ENCODE data around the gene NHEJ1.
A peak's percentile ranks its signal among the peaks of the same experiment; 100 is the strongest.

Gene NHEJ1

DNA sequence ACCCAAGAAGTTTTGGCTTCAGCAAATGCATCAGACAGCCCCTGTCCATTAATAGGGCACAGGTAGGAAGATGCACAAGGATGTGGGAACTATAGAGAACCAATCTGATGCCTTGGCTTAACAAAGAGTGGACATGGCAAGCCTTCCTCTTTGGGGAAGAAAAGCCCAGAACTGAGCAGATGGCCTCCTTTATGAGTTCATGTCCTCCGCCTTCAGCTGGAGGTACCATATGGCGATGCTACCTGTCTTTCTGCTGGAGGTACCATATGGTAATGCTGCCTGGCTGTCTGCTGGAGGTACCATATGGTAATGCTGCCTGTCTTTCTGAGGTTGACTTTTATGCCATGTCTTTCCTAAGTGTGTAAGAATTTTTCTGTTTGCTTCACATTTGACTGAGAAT lies 23.5 kb upstream of the NHEJ1 start:
- DNase-seq (ENCODE audit: low read depth, low spot score) = no peak
- H3K4me3 ChIP-seq (ENCODE audit: low read length) = no peak overlapping the region

DNA sequence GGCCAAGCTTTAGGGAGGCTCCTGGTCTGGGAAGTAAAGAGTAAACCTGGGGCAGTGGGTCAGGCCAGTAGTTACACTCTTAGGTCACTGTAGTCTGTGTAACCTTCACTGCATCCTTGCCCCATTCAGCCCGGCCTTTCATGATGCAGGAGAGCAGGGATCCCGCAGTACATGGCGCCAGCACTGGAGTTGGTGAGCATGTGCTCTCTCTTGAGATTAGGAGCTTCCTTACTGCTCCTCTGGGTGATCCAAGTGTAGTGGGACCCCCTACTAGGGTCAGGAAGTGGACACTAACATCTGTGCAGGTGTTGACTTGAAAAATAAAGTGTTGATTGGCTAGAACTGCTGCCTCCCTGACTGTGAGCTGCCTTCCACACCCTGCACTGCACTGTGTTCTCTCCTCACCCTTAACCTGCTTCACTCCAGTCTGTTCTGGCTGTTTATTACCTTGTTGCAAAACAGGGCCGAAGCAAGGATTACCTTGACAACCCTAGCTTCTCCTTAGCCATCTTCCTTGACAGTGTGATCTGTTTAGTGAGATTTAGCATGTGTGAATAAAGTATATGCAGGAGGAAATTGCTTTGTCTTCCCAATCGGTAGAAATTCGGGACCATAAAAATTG lies 22.6 kb upstream of the NHEJ1 start:
- no peak overlapping the region for H3K4me3 ChIP-seq (ENCODE audit: low read length)
- no peak for DNase-seq (ENCODE audit: low read depth, low spot score)

DNA sequence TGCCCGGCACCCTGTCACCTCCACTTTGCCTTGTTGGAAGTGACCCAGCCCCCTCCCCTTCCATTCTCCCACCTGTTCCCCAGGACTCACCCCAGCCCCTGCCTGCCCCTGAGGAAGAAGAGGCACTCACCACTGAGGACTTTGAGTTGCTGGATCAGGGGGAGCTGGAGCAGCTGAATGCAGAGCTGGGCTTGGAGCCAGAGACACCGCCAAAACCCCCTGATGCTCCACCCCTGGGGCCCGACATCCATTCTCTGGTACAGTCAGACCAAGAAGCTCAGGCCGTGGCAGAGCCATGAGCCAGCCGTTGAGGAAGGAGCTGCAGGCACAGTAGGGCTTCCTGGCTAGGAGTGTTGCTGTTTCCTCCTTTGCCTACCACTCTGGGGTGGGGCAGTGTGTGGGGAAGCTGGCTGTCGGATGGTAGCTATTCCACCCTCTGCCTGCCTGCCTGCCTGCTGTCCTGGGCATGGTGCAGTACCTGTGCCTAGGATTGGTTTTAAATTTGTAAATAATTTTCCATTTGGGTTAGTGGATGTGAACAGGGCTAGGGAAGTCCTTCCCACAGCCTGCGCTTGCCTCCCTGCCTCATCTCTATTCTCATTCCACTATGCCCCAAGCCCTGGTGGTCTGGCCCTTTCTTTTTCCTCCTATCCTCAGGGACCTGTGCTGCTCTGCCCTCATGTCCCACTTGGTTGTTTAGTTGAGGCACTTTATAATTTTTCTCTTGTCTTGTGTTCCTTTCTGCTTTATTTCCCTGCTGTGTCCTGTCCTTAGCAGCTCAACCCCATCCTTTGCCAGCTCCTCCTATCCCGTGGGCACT lies 21.9 kb upstream of the NHEJ1 start:
- no peak for DNase-seq (ENCODE audit: low read depth, low spot score)

DNA sequence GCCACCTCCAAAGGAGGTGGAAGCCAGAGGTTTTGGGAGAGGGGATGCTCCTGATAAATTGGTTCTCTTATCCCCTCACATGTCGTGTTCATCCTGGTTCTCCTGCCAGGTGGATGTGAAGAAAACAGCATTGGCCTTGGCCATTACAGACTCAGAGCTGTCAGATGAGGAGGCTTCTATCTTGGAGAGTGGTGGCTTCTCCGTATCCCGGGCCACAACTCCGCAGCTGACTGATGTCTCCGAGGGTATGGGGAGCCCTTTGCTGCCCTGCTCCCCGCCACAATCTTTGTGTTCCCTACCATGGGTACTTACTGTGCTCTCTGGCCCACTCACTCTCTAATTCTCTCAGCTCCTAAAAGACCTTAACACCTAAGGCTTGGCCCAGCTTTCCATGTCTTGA lies 20.9 kb upstream of the NHEJ1 start:
- no peak overlapping the region for H3K4me3 ChIP-seq (ENCODE audit: low read length)
- no peak for DNase-seq (ENCODE audit: low read depth, low spot score)

More for the DNA sequence above, 21.9 kb upstream of the NHEJ1 start:
- no peak overlapping the region for H3K4me3 ChIP-seq (ENCODE audit: low read length)

DNA sequence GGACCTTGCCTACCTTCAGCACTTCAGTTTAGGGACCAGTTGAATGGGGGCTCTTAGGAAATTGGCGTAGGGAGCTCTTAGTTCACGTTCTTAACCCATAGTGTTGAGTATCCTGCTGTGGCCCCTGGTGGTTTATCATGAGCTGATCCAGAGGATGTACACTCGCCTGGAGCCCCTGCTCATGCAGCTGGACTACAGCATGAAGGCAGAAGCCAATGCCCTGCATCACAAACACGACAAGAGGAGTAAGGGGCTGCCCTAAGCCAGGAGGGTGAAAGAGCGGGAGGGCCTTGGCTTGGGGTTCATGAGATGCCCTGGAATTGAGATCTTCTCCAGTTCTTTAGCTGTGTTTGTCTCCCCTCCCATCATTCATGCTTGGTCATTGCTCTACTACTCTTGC lies 20.3 kb upstream of the NHEJ1 start:
- no peak for DNase-seq (ENCODE audit: low read depth, low spot score)

DNA sequence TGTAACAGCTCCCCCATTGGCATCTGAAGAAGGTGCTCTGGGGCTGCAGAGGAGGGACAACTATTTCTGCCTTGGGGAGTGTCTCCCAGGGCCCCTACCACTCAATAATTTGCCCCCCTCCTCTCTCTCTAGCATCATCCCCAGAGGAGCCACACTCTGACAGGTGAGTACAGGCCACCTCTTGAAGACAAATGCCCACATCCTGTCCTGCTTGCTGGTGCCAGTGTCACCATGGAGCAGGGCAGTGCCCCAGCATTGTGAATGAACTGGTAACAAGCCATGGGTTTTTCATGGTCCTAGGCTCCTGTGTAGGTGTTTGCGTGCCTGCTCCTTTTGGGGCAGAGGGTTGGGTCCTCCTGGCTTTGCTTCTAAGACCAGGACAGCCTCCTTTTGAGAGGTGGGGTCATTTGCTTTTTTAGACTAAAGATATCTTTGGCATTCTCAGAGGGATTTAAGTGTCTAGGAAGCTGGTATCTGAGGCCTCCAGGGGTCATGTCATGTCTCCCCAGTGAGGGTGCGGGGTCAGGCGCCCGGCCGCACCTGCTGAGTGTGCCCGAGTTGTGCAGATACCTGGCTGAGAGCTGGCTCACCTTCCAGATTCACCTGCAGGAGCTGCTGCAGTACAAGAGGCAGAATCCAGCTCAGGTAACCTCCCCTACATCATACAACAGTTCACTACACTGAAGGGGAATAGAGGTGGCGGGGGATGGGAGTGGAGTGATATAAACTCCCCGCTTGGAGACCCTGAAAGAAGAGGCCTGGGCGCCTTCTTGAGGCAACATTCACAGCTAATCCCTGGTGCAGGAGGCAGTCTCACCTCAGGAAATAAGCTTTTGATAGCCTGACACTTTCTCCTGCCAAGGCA lies 19.2 kb upstream of the NHEJ1 start:
- no peak overlapping the region for H3K4me3 ChIP-seq (ENCODE audit: low read length)
- DNase-seq (ENCODE audit: low read depth, low spot score) = no peak

More for the DNA sequence above, 20.3 kb upstream of the NHEJ1 start:
- H3K4me3 ChIP-seq (ENCODE audit: low read length) = no peak overlapping the region

DNA sequence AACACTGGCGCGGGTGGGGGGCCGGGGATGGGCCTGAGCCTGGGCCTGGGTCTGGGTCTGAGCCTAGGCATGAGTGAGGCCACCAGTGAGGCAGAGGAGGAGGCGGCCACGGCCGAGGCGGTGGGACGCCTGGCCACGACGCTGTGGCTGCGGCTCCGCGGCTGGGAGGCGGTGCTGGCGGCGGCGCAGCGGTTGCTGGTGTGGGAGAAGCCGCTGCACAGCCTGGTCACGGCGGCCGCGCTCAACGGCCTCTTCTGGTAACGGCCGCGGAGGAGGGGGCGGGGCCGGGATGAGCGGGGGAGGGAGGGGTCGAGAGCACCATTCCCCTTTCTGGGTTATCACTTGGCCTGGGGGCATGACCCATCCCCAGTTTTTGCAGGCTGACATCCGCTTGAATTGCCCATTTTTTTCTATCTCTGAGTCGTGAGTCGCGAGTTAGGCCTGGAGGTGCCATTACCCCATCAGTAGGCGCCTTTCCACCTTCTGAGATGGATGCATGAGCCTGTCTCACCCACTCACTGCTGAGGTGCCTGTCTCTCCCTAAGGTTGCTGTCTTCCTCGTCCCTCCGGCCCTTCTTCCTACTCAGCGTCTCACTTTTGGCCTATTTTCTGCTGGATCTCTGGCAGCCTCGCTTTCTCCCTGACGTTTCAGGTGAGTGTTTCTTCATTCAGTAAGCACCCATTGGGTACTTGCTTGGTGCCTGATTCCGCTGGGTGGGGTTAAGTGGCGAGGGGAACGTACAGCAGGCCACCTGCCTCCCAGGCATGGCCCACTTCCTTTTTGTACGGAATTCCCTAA lies 18.0 kb upstream of the NHEJ1 start:
- no peak for DNase-seq (ENCODE audit: low read depth, low spot score)
- peak overlapping the region; percentile 90 for H3K4me3 ChIP-seq (ENCODE audit: low read length)

DNA sequence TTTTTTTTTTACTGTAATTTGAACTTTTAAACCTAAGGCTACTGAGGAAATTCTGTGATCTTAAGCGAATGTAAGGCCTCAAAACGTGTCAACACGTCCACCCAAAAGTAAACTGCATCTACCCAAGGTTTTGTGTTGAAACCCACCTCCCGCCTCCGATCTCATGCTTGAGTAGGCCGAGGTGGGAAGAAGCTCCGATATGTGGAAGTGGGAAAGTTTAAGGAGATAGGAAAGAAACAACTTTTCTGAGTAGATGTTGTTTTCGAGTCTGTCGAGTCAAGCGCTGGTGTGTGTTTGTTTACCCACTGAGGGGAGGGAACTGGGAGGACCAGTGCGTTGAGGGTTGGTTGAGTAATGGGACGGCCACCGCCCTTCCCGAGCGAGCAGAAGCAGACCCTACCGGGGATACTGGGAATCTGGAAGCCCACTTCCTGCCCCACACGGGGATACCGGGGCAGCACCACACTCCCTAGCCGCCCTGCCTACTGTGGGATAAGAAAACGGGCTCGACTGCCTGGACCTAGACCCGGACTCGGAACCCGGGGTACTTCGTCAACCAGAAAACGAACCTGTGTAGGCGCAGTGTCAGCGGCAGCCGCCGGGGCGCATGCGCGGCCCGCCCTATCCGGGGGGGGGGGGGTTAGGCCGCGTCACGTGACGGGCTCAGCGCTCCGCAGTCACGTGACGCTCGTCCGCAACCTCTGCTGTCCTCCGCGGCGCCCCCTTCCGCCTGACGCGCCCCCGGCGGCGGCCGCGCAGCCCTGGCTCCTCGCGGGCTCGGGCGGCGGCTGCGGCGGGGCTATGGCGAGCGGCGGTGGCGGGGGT lies 17.1 kb upstream of the NHEJ1 start, which contains the start of gene RETREG2:
TSS of gene RETREG2 (plus strand) at position 724 of the 825 bp plus-strand sequence. CDS start at position 802, 78 bp downstream.
- H3K4me3 ChIP-seq (ENCODE audit: low read length) = peak within 1 kb of the TSS; percentile 90
- peak; percentile 84 for DNase-seq (ENCODE audit: low read depth, low spot score)

DNA sequence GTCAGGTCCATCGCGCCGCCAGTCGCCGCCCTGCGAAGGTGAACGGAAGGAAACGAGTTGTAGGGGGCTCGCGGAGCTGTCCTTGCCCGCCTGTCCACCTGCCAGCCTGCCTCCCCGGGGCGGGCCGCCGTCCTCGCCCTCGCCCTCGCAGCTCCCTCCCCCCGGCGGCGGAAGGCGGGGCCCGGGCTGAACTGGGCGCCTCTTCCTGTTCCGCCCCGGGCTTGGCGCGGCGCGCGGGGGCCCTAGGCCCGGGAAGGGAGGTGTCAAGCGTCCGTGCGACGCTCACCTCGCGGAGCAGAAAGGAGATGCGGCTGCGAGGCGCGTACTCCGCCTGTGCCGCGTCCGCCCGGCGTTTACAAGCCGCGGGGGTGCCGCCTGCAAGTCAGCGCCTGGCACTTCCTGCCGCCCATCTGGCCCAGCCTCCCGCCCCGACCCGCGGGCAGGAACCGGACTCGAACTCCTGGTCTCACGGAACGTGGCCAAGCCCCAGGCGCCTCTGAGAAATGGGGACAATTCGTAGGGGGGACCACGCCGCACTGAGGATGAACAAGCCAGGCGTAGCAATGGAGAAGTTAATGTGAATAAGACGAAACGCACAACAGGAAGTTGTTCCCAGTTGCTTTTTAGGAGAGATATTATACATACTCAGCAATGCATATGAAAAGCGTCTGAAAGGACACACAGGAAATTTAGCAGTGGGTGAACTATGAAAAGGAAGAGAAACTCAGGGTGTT lies 16.4 kb upstream of the NHEJ1 start, which contains the start of gene CNPPD1:
TSS of gene CNPPD1 (minus strand) at position 108 of the 734 bp plus-strand sequence. CDS start at position 11, 97 bp downstream.
- DNase-seq (ENCODE audit: low read depth, low spot score) = peak; percentile 75
- H3K4me3 ChIP-seq (ENCODE audit: low read length) = peak within 1 kb of the TSS; percentile 90

DNA sequence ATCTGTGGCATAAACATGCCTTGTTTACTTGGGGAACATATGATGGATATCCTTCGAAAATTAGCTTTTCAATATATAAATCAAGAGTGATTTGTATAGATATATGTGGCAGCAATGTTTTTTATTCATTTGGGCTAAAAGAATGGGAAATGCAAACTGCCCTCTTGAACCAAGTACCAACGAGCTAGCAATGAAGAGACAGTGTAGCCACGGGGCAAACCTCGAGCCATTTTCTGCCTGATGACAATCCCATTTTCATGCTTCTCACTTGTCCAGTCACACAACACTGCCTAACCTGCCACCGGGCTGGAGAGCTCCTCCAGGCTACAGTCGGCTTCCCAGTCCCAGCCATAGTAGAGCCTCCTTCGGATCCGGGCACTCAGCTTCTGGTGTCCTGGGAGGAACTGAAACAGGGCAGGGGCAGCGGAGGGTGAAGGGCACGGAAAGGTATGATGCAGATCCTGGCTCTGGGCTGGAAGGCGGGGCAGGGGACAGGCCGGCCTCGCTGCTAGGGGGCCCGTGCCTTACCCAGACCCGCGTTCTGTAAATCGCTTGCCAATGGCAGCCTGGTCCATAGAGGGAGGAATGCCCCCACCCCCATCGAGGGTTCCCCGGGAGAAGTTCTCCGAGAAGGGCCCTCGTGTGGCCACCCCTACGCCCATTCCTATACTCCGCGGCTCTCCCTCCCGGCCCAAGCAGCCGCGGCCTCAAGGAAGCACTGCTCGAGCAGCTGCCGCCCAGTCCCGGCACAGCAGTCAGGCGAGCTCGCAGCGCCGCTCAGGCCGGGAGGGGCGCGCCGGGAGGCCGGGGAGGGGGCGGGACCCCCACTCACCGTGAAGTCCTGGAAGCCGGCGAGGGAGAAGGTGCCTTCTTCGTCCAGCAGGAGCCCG lies 15.6 kb upstream of the NHEJ1 start:
- H3K4me3 ChIP-seq (ENCODE audit: low read length) = peak overlapping the region; percentile 90
- no peak for DNase-seq (ENCODE audit: low read depth, low spot score)

DNA sequence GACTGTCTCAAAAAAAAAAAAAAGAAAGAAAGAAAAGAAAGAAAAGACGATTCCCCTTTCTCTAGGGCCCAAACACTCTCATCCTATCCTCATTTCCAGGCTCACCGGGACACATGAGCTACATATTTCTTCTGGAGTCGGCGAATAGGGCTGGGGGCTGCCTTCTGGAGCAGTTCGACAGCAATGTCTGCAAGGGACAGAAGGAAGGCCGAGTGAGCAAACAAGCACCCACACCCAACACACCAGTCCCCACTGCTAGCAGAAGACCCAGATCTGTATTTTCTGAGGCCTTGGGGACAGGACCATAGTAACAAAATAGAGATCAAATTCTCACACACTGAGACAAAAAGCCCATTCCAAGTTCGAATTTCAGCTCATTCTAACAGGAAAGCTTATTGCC lies 14.9 kb upstream of the NHEJ1 start:
- H3K4me3 ChIP-seq (ENCODE audit: low read length) = no peak overlapping the region; the same call in 1 of the 2 replicates
- DNase-seq (ENCODE audit: low read depth, low spot score) = no peak

DNA sequence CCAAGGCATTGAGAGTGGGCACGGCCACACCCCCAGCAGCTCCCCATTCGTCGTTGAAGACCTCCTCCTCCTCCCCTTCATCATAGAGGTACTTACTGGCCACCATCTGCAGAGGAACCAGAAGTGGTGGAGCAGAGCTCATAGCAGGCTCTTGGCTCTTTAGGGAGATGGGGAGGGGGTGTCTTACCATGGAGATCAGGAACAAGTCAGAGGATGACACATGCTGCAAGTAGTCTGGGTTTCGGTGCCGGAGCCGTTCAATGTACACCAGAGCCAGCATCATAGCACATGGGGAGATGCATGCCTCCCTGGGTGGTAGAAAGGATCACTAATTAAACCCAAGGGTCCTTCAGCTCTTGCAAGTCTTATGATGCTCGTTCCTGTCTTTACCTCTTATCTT lies 14.2 kb upstream of the NHEJ1 start:
- no peak for DNase-seq (ENCODE audit: low read depth, low spot score)
- no peak overlapping the region for H3K4me3 ChIP-seq (ENCODE audit: low read length)

DNA sequence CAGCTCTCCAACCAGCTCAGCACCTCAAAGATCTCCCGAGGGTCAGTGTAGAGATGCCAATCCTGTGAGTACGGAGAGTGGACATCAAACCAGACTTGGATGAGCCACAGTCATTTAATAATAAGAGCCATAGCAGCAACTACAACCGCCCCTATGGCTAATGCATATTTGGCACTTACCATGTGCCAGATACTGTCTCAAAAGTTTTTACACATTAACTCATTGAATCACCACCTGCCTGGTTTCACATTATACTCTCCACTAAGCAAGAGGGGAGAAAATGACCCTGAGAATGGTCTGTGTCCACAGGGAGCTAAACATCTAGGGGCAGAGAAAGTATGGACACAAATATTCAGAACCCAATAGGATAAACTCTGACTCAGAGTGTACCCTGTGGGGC lies 13.5 kb upstream of the NHEJ1 start:
- H3K4me3 ChIP-seq (ENCODE audit: low read length) = no peak overlapping the region
- DNase-seq (ENCODE audit: low read depth, low spot score) = no peak

DNA sequence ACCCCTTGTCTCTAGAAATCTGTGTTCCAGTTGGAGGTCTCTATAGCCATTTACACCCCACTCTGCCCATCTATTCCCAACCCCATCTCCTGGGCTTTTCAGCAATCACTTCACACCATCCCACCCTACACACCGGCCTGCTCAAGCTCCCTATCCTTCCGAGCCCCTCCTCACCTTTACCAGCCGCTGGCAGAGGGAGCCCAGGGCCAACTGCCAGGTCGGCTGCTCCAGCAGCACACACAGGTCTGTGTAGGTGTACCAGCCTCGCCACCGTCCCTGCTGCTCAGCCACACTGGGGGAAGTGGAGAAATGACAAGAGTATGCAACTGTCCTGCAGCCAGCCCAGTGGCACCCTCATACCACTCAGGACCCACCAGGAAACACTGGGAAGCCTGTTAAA lies 12.6 kb upstream of the NHEJ1 start:
- DNase-seq (ENCODE audit: low read depth, low spot score) = no peak
- H3K4me3 ChIP-seq (ENCODE audit: low read length) = no peak overlapping the region

DNA sequence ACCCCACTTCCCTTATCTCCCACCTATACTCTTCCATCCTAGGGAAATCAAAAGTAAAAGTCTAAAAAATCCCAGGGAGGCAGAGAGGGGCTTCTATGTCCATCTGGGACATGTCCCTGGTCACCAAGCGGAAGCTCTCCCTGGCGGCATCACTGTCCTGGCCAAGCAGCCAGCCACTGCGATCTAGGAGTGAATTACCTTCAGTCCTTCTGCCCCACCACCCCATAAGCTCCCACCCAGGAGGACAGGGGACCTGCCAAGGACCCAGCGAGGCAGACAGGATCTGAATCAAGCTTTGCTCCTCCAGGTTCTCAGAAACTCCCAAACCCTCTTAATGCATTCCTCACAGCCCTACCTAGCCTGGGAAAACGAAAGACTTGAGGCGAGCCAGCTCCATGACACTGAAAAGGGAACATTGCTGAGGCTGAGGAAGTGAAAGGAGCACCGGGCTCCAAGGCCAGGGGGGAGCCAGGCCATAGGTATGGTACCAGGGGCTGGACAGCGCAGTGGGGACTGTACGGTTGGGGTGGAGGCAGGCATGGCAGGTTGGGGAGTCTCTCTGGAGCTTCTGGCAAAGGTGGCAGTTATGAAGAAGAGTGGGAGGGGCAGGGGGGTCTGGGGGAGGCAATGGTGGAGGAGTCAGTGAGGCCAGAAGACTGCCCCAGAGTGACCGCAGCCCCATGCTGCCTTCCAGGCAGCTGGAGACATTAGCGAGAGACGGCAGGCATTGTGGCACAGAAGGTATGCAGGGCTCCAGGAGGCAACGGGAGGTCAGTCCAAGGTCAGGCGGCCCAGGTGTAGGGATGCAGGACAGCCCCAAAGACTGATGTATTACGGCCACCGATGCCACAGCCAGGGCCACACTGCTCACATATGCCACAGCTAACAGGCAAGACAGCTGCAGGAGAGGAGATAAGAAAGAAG lies 11.9 kb upstream of the NHEJ1 start:
- no peak overlapping the region for H3K4me3 ChIP-seq (ENCODE audit: low read length)
- no peak for DNase-seq (ENCODE audit: low read depth, low spot score)

Measured in Jurkat, Clone E6-1 (cell line).